HCT116 (cell line): ENCODE measurements around the gene GPX3.

Experiments used
- CTCF ChIP-seq, 3 experiments: fragments of 200-600 bp in 1 of 3; sonication (generic) in 1 of 3; IDR thresholded peaks in 2 of 3; conservative IDR thresholded peaks in 1 of 3; 2 replicates each; pipeline ENCODE4 v1.5.1; 2012 to 2017; ENCODE audit warnings: low read depth in 2 of 3, low read length in 2 of 3, antibody characterized with exemption in 1 of 3, borderline replicate concordance in 1 of 3, control low read depth in 1 of 3, mild to moderate bottlenecking in 1 of 3, mixed read lengths in 1 of 3, mixed run types in 1 of 3, moderate library complexity in 1 of 3; ENCODE audit not compliant: insufficient read depth in 1 of 3
- EZH2 ChIP-seq: fragments of 200-600 bp; sonication (generic); IDR thresholded peaks from 2 replicates; pipeline ENCODE4 v1.6.1; 2017; ENCODE audit warnings: antibody characterized with exemption, mixed run types
- RAD21 ChIP-seq: IDR thresholded peaks from 2 replicates; pipeline ENCODE4 v1.6.1; 2012; ENCODE audit warnings: low read depth, mild to moderate bottlenecking
- TCF7L2 ChIP-seq: IDR thresholded peaks from 2 replicates; pipeline ENCODE4 v1.7.0; 2011; ENCODE audit warnings: borderline replicate concordance, inconsistent platforms; ENCODE audit not compliant: insufficient read depth, insufficient read length; ENCODE audit errors: extremely low read depth
- YY1 ChIP-seq: IDR thresholded peaks from 2 replicates; pipeline ENCODE4 v1.6.1; 2011; ENCODE audit warnings: low read length, low read depth, moderate library complexity, mild to moderate bottlenecking; ENCODE audit not compliant: insufficient replicate concordance; ENCODE audit errors: extremely low read depth
- ZNF274 ChIP-seq: fragments of 200-500 bp; sonication (Bioruptor generic); IDR thresholded peaks from 2 replicates; pipeline ENCODE4 v1.6.1; 2014; ENCODE audit warnings: mild to moderate bottlenecking, low read depth, low read length, inconsistent platforms

- TF ChIP-seq RAD21: peak; percentile 55
- no peak for TF ChIP-seq TCF7L2
- TF ChIP-seq ZNF274: no peak
- no peak for TF ChIP-seq EZH2
- peak; percentile 80 to 97 (median 82) for TF ChIP-seq CTCF (IDR thresholded peaks at IDR 0.05 in 2 of 3, conservative IDR thresholded peaks at IDR 0.05 in 1 of 3; ENCODE audit: borderline replicate concordance in 1 of 3, insufficient read depth in 1 of 3, low read depth in 2 of 3, low read length in 2 of 3)
- no peak for TF ChIP-seq YY1
These were observed 27.5 kb downstream of the GPX3 start for GRCh38 chr5:151047814-151048425.
